Tibial nerve (tissue), 4 donors: ENCODE measurements around the gene TTC9B. TPM values are rescaled to one million over a fixed set of nuclear protein-coding genes. Genes with fewer than 3 reads are reported as not detected.
"Not testable (repeated sequence)": the region's sequence is repeated elsewhere in the genome, so short reads cannot be mapped to it uniquely, and the experiment has no call there.

Experiments
- DNase-seq, 2 donors: peaks; one replicate each; pipeline ENCODE4 v3.0.0-alpha.2; 2019; ENCODE audit warnings: low spot score in 2 of 2
- H3K27ac ChIP-seq, 4 donors: fragments of 200-600 bp; sonication (generic) in 3 of 4; one replicate each; pipeline ENCODE4 v1.5.1; 2017 to 2019; ENCODE audit warnings: mild to moderate bottlenecking in 1 of 4
- H3K27me3 ChIP-seq, 2 donors: fragments of 200-600 bp; sonication (generic) in 1 of 2; one replicate each; pipeline versions ENCODE4 v1.5.1 to v1.6.0; 2017 to 2019
- H3K36me3 ChIP-seq, 3 donors: fragments of 200-600 bp; sonication (generic); one replicate each; pipeline ENCODE4 v1.5.1; 2018 to 2019
- H3K4me1 ChIP-seq, 4 donors: fragments of 200-600 bp; sonication (generic) in 3 of 4; one replicate each; pipeline ENCODE4 v1.5.1; 2017 to 2019
- H3K4me3 ChIP-seq, 4 donors: fragments of 200-600 bp; sonication (generic) in 3 of 4; one replicate each; pipeline ENCODE4 v1.5.1; 2017 to 2019; ENCODE audit warnings: mild to moderate bottlenecking in 1 of 4, moderate library complexity in 1 of 4
- H3K9me3 ChIP-seq, 4 donors: fragments of 200-600 bp; sonication (generic) in 3 of 4; one replicate each; pipeline ENCODE4 v1.5.1; 2017 to 2019
- EP300 ChIP-seq, 2 donors: sonication (generic); formaldehyde crosslinking; IDR thresholded peaks; one replicate each; pipeline ENCODE4 v1.6.1; 2017; ENCODE audit warnings: antibody characterized with exemption in 2 of 2, mild to moderate bottlenecking in 1 of 2
- POLR2A ChIP-seq, 2 donors: fragments of 450-650 bp; IDR thresholded peaks; one replicate each; pipeline ENCODE4 v1.6.1; 2017; ENCODE audit warnings: antibody characterized with exemption in 2 of 2, mild to moderate bottlenecking in 2 of 2, moderate library complexity in 2 of 2
- WGBS, 2 donors: methylation state at CpG; one replicate each; pipeline ENCODE4 v1.1.5; 2018; 5-methylcytosine and 5-hydroxymethylcytosine counted together
- total RNA-seq, 4 donors: library from RNA; depleted of rRNA; stranded (reverse); fragments of >200 nt; gene quantifications; one replicate each; pipeline ENCODE4 v1.1.0, GENCODE V29; 2016
- TF ChIP-seq, protein P1 (sequence below), 5 experiments: fragments of 200-600 bp in 3 of 5; fragments of 450-650 bp in 2 of 5; sonication (generic) in 3 of 5; IDR thresholded peaks; one replicate each; pipeline ENCODE4 v1.5.1; 2016 to 2019; ENCODE audit warnings: antibody characterized with exemption in 5 of 5, mild to moderate bottlenecking in 3 of 5, moderate library complexity in 2 of 5

TTC9B gene
- total RNA-seq, 4 donors from 2014 or later = 0.84 TPM; not detected in 3

DNA sequence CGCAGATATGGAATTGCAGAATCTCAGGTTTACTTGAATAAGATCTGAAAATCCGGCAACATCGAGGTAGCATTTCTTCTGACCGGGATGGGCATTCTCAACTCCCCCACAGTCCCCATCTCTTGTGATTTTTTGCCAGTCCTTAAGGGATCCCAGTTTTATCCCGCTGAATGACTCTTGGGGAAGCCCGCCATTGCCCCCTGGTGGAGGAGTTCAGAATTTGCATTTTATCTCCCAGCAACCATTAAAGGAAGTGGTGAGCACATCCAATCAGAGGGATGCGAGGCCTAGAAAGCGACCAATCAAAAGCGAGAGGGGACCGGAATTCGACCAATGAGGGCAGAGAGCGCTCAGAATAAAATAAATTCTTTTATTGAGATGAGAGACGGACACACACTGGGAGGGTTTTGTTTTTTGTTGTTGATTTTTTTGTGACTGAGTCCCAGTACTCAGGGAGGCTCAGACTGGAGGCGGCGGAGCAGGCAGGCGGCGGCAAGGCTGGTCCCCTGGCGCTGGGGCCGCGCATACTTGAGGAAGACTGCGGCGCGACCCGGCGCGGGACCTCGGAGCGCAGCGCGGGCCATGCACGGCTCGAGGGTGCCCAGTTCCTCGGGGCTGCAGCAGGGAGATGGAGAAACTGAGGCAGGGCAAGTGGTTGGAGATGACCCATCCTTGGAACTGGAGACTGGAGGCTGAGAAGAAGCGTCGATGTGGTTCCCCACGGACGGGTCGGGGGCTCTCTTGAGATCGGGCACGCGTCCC, 3.9 kb upstream of the TTC9B start:
- peaks cover 0 to 34% (median 3%) of the 10 kb centered on the region in 4 donors for H3K4me1 ChIP-seq
- TF ChIP-seq EP300 (IDR thresholded peaks at IDR 0.05) = no peak
- TF ChIP-seq, protein P1, sequence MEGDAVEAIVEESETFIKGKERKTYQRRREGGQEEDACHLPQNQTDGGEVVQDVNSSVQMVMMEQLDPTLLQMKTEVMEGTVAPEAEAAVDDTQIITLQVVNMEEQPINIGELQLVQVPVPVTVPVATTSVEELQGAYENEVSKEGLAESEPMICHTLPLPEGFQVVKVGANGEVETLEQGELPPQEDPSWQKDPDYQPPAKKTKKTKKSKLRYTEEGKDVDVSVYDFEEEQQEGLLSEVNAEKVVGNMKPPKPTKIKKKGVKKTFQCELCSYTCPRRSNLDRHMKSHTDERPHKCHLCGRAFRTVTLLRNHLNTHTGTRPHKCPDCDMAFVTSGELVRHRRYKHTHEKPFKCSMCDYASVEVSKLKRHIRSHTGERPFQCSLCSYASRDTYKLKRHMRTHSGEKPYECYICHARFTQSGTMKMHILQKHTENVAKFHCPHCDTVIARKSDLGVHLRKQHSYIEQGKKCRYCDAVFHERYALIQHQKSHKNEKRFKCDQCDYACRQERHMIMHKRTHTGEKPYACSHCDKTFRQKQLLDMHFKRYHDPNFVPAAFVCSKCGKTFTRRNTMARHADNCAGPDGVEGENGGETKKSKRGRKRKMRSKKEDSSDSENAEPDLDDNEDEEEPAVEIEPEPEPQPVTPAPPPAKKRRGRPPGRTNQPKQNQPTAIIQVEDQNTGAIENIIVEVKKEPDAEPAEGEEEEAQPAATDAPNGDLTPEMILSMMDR (IDR thresholded peaks at IDR 0.05) = peak; percentile 86 to 91 (median 87)
- no peak for TF ChIP-seq POLR2A (IDR thresholded peaks at IDR 0.05)
- no peaks in the 10 kb centered on the region for H3K9me3 ChIP-seq
- H3K4me3 ChIP-seq = no peak overlapping the region
- peak; percentile 63 to 80 for DNase-seq
- H3K36me3 ChIP-seq = no peaks in the 10 kb centered on the region
- WGBS, 2 donors = 62 to 64% methylated on average over 41 of the region's 41 CpGs
- peaks cover under 1 to 83% of the 10 kb centered on the region in 2 donors for H3K27me3 ChIP-seq
- H3K27ac ChIP-seq = no peak overlapping the region

DNA sequence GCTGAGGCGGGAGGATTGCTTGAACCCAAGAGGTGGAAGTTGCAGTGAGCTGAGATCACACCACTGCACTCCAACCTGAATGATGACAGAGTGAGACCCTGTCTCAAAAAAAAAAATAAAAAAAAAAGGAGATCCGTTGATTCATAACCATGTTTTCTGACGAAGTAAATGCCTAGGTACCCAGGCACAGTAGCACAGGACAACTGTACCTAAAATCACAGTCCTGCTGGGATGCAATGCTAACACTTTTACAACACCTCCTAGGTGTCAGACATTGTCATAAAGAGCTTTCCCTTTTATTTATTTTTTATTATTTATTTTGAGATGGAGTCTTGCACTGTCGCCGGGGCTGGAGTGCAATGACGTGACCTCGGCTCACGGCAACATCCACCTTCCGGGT, 2.5 kb upstream of the TTC9B start:
- Histone ChIP-seq H3K27me3 (peaks cover 4 to 84% of the 10 kb centered on the region in 2 donors), H3K36me3 (no peaks in the 10 kb centered on the region), H3K9me3 (no peaks in the 10 kb centered on the region), H3K4me3 (no peak overlapping the region), H3K27ac (no peak overlapping the region), H3K4me1 (peaks cover 0 to 21% (median 0%) of the 10 kb centered on the region in 4 donors)
- TF ChIP-seq EP300 (IDR thresholded peaks at IDR 0.05) (no peak), POLR2A (IDR thresholded peaks at IDR 0.05) (no peak)
- TF ChIP-seq, protein P1 (IDR thresholded peaks at IDR 0.05) = no peak
- DNase-seq = no peak
- 82 to 87% methylated on average over 9 of the region's 9 CpGs for WGBS, 2 donors

DNA sequence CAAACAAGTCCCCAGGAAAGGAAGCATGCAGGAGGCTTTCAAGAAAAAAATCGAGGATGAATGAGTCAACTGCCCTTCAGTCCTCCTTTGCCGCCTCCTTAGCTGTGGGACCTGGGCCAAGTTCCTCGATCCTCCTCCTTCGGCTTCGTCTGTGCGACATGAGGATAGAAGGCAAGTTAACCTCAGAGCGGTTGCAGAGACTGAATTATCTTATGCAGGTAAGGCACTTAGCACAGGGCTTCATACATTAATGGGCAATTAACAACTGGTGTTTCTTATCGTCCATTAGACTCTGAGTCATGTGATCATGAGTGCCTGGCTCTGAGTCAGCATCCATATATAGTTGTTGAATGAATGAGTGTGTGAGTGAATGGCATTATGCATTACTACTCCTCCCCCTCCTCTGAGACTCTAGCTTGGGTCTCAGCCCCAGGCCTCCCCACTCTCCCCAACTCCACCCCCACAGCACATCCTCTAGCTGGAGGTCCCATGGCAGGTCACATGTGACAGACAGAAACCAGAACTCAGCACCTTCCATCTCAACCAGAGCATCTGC, 1.6 kb upstream of the TTC9B start:
- no peak overlapping the region for H3K27ac ChIP-seq
- H3K9me3 ChIP-seq = no peaks in the 10 kb centered on the region
- peaks cover 0 to 19% (median 0%) of the 10 kb centered on the region in 4 donors for H3K4me1 ChIP-seq
- H3K27me3 ChIP-seq = peaks cover 4 to 75% of the 10 kb centered on the region in 2 donors
- 27 to 37% methylated on average over 8 of the region's 8 CpGs for WGBS, 2 donors
- peaks cover 0 to 5% (median 0%) of the 10 kb centered on the region in 3 donors for H3K36me3 ChIP-seq
- no peak overlapping the region for H3K4me3 ChIP-seq
- DNase-seq = no peak
- no peak for TF ChIP-seq EP300 (IDR thresholded peaks at IDR 0.05)
- TF ChIP-seq POLR2A (IDR thresholded peaks at IDR 0.05) = no peak
- TF ChIP-seq, protein P1 (IDR thresholded peaks at IDR 0.05) = no peak

DNA sequence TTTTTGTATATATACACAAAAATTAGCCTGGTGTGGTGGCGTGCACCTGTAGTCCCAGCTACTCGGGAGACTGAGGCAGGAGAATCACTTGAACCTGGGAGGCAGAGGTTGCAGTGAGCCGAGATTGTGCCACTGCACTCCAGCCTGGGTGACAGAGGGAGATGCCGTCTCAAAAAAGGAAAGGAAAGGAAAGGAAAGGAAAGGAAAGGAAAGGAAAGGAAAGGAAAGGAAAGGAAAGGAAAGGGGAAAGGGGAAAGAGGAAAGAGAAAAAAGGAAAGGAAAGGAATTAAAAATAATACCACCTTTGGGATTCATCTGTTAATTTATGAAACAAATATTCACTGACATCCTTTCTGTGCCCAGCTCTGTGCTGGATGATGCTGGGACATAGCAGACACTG, 845 bp upstream of the TTC9B start:
- not testable (repeated sequence) for H3K4me3 ChIP-seq, H3K27ac ChIP-seq, H3K9me3 ChIP-seq, DNase-seq
- H3K27me3 ChIP-seq = peaks cover 4 to 67% of the 10 kb centered on the region in 2 donors
- 73 to 91% methylated on average over 4 of the region's 4 CpGs for WGBS, 2 donors
- H3K36me3 ChIP-seq = peaks cover 0 to 11% (median 0%) of the 10 kb centered on the region in 3 donors
- peaks cover 0 to 19% (median 0%) of the 10 kb centered on the region in 4 donors for H3K4me1 ChIP-seq

DNA sequence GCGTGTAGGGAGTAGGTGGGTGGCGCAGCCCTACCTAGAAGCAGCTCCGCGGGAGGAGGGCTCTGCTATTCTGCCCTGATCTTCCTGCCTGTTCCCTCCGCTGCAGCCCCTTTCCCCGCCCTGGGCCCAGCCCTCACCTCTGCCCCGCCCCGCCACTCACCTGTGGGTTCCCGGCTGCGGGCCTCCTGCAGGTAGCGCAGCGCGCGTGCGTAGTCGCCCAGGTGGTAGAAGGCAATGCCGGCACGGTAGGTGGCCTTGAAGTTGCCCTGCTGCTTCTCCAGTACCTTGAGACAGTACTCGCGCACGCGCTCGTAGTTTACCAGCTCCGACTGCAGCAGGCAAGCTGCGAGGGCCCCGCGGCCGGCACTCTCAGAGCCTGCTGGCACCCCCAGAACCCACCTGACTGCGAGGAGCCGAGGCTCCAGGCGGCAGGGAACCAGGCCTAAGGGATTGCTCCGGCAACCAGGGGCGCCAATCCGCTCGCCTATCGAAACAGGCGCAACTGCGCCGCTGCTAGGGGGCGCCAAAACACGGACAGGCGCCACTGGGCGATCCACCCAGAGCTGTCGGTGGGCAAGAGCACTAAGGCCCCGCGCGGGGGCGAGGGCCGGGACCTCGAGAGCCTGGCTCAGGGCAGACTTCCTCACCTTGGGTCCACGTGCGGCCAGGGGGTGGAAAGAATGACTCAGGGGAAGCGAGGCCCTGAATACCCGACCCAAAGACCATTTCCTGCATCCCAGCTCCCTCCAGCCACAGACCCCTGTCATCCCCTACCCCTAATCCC, 965 bp downstream of the TTC9B start:
- H3K27ac ChIP-seq = no peak overlapping the region
- peaks cover 4 to 50% of the 10 kb centered on the region in 2 donors for H3K27me3 ChIP-seq
- WGBS, 2 donors = 5 to 15% methylated on average over 13 to 54 of the region's 54 CpGs
- TF ChIP-seq POLR2A (IDR thresholded peaks at IDR 0.05) (no peak), EP300 (IDR thresholded peaks at IDR 0.05) (no peak)
- TF ChIP-seq, protein P1 (IDR thresholded peaks at IDR 0.05) = no peak
- H3K4me3 ChIP-seq = no peak overlapping the region
- no peaks in the 10 kb centered on the region for H3K9me3 ChIP-seq
- no peak for DNase-seq
- peaks cover 0 to 12% (median 0%) of the 10 kb centered on the region in 4 donors for H3K4me1 ChIP-seq
- peaks cover 0 to 28% (median 0%) of the 10 kb centered on the region in 3 donors for H3K36me3 ChIP-seq
